HCT116 (cell line): Measurements from ENCODE around the gene KIAA0232. TPM values are rescaled to one million over a fixed set of nuclear protein-coding genes. Genes with fewer than 3 reads are reported as not detected.

Source experiments
- ATAC-seq: fragments of 200-7000 bp; cut with Tn5 transposase; 2 replicates; pipeline ENCODE4 v1.9.1; 2020; ENCODE audit warnings: mild to moderate bottlenecking, moderate library complexity
- BruUV-seq: library from RNA; stranded (reverse); fragments of 400-500 nt; replicated peaks from 2 replicates; lab custom pipeline; 2021; lab: Mats Ljungman, UMichigan
- CTCF ChIA-PET: fragments of 300-600 bp; sonication (Branson Sonifier 250); formaldehyde crosslinking; loops from one replicate; lab custom pipeline; 2021; ENCODE audit warnings: antibody characterized with exemption; lab: Charles Lee
- POLR2A ChIA-PET: fragments of 300-600, 350-600 bp; sonication (Branson Sonifier 250); formaldehyde crosslinking; loops from one replicate; lab custom pipeline; 2021; ENCODE audit warnings: antibody characterized with exemption; lab: Charles Lee
- RAD21 ChIA-PET, 2 experiments: fragments of 300-600 bp; sonication (Branson Sonifier 250); formaldehyde crosslinking; loops; one replicate each; lab custom pipeline; 2023; ENCODE audit warnings: low total read pairs in 2 of 2; ENCODE audit not compliant: uncharacterized antibody in 2 of 2, unreplicated experiment in 2 of 2, low non-redundant PET in 1 of 2; lab: Charles Lee
- DNase-seq: peaks from one replicate; pipeline ENCODE4 v3.0.0-alpha.2; 2010; ENCODE audit warnings: low read depth, low spot score
- H2AFZ ChIP-seq: fragments of 200-600 bp; shearing (Covaris generic), sonication (generic); 2 replicates; pipeline ENCODE4 v1.6.1; 2017; ENCODE audit warnings: low read depth, mixed run types, mixed read lengths, antibody characterized with exemption, low read length; ENCODE audit not compliant: poor library complexity, severe bottlenecking
- H3K27ac ChIP-seq: 2 replicates; pipeline ENCODE4 v1.5.1; 2012; ENCODE audit warnings: low read depth, low read length
- H3K27me3 ChIP-seq: fragments of 200-600 bp; sonication (generic); 2 replicates; pipeline ENCODE4 v1.6.1; 2016; ENCODE audit warnings: mixed run types, low read length, mixed read lengths; ENCODE audit not compliant: insufficient read depth
- H3K36me3 ChIP-seq, 2 experiments: fragments of 200-500 bp in 1 of 2; fragments of 200-600 bp in 1 of 2; sonication (Bioruptor generic) in 1 of 2; sonication (generic) in 1 of 2; 2 replicates each; pipeline versions ENCODE4 v1.5.1 to v1.6.1; 2014 to 2016; ENCODE audit warnings: low read length in 2 of 2, inconsistent platforms in 1 of 2, mixed read lengths in 1 of 2, mixed run types in 1 of 2; ENCODE audit not compliant: insufficient read depth in 2 of 2, control insufficient read depth in 1 of 2
- H3K4me1 ChIP-seq, 2 experiments: fragments of 200-600 bp in 1 of 2; sonication (generic) in 1 of 2; 2 replicates each; pipeline versions ENCODE4 v1.5.1 to v1.6.1; 2012 to 2017; ENCODE audit warnings: low read length in 2 of 2, inconsistent platforms in 1 of 2, mild to moderate bottlenecking in 1 of 2, mixed read lengths in 1 of 2, mixed run types in 1 of 2, moderate library complexity in 1 of 2; ENCODE audit not compliant: insufficient read depth in 2 of 2, control insufficient read depth in 1 of 2
- H3K4me2 ChIP-seq: fragments of 200-600 bp; sonication (generic); 2 replicates; pipeline ENCODE4 v1.6.1; 2017; ENCODE audit warnings: mixed run types, low read length, mixed read lengths
- H3K4me3 ChIP-seq, 2 experiments: fragments of 200-600 bp in 1 of 2; sonication (generic) in 1 of 2; replicated peaks in 1 of 2; 2 replicates each; pipeline ENCODE4 v1.5.1; 2011 to 2016; ENCODE audit warnings: low read length in 2 of 2, control low read depth in 1 of 2, low read depth in 1 of 2, mild to moderate bottlenecking in 1 of 2, mixed read lengths in 1 of 2, mixed run types in 1 of 2
- H3K79me2 ChIP-seq: fragments of 200-600 bp; sonication (generic); 2 replicates; pipeline ENCODE4 v1.6.1; 2017; ENCODE audit warnings: mild to moderate bottlenecking, mixed run types, low read length, moderate library complexity, mixed read lengths; ENCODE audit not compliant: insufficient read depth
- H3K9ac ChIP-seq: fragments of 200-600 bp; sonication (generic); 2 replicates; pipeline ENCODE4 v1.6.1; 2016; ENCODE audit warnings: low read length, mixed read lengths
- H3K9me2 ChIP-seq: fragments of 200-600 bp; sonication (generic), shearing (Covaris generic); 2 replicates; pipeline ENCODE4 v1.6.1; 2017; ENCODE audit warnings: mixed run types, mild to moderate bottlenecking, moderate library complexity; ENCODE audit not compliant: insufficient read depth
- H3K9me3 ChIP-seq, 2 experiments: fragments of 200-500 bp in 1 of 2; fragments of 200-600 bp in 1 of 2; sonication (Bioruptor generic) in 1 of 2; sonication (generic) in 1 of 2; 2 replicates each; pipeline ENCODE4 v1.6.1; 2014 to 2017; ENCODE audit warnings: low read length in 2 of 2, mixed read lengths in 2 of 2, inconsistent platforms in 1 of 2, low read depth in 1 of 2, mild to moderate bottlenecking in 1 of 2, mixed run types in 1 of 2, moderate library complexity in 1 of 2; ENCODE audit not compliant: control insufficient read depth in 1 of 2, insufficient read depth in 1 of 2
- H4K20me1 ChIP-seq: fragments of 200-600 bp; sonication (generic), shearing (Covaris generic); 2 replicates; pipeline ENCODE4 v1.6.1; 2017; ENCODE audit warnings: mixed run types, mild to moderate bottlenecking, moderate library complexity; ENCODE audit not compliant: insufficient read depth
- CEBPB ChIP-seq: IDR thresholded peaks from 2 replicates; pipeline ENCODE4 v1.6.1; 2012; ENCODE audit warnings: low read depth
- ELF1 ChIP-seq: IDR thresholded peaks from 2 replicates; pipeline ENCODE4 v1.6.1; 2012; ENCODE audit warnings: low read depth, borderline replicate concordance
- EZH2 ChIP-seq: fragments of 200-600 bp; sonication (generic); IDR thresholded peaks from 2 replicates; pipeline ENCODE4 v1.6.1; 2017; ENCODE audit warnings: antibody characterized with exemption, mixed run types
- EZH2phosphoT487 ChIP-seq: fragments of 200-600 bp; IDR thresholded peaks from 2 replicates; pipeline ENCODE4 v1.6.1; 2018; ENCODE audit warnings: antibody characterized with exemption, borderline replicate concordance
- FOSL1 ChIP-seq: IDR thresholded peaks from 2 replicates; pipeline ENCODE4 v1.6.1; 2012; ENCODE audit warnings: low read depth
- JUND ChIP-seq: IDR thresholded peaks from 2 replicates; pipeline ENCODE4 v1.6.1; 2012
- POLR2A ChIP-seq: IDR thresholded peaks from 2 replicates; pipeline ENCODE4 v1.7.0; 2011; ENCODE audit warnings: borderline replicate concordance; ENCODE audit not compliant: insufficient read depth, insufficient read length; ENCODE audit errors: extremely low read depth
- RAD21 ChIP-seq: IDR thresholded peaks from 2 replicates; pipeline ENCODE4 v1.6.1; 2012; ENCODE audit warnings: low read depth, mild to moderate bottlenecking
- SIN3A ChIP-seq: IDR thresholded peaks from 2 replicates; pipeline ENCODE4 v1.6.1; 2012; ENCODE audit warnings: low read depth
- SP1 ChIP-seq: IDR thresholded peaks from 2 replicates; pipeline ENCODE4 v1.6.1; 2012; ENCODE audit warnings: low read depth
- SRF ChIP-seq: IDR thresholded peaks from 2 replicates; pipeline ENCODE4 v1.6.1; 2012; ENCODE audit warnings: low read depth
- TCF7L2 ChIP-seq: IDR thresholded peaks from 2 replicates; pipeline ENCODE4 v1.7.0; 2011; ENCODE audit warnings: borderline replicate concordance, inconsistent platforms; ENCODE audit not compliant: insufficient read depth, insufficient read length; ENCODE audit errors: extremely low read depth
- YY1 ChIP-seq: IDR thresholded peaks from 2 replicates; pipeline ENCODE4 v1.6.1; 2011; ENCODE audit warnings: low read length, low read depth, moderate library complexity, mild to moderate bottlenecking; ENCODE audit not compliant: insufficient replicate concordance; ENCODE audit errors: extremely low read depth
- ZFX ChIP-seq: fragments of 450-650 bp; IDR thresholded peaks from 2 replicates; pipeline ENCODE4 v1.6.1; 2017
- ZNF274 ChIP-seq: fragments of 200-500 bp; sonication (Bioruptor generic); IDR thresholded peaks from 2 replicates; pipeline ENCODE4 v1.6.1; 2014; ENCODE audit warnings: mild to moderate bottlenecking, low read depth, low read length, inconsistent platforms
- intact Hi-C: fragments of 100-400 bp; cut with micrococcal nuclease; formaldehyde crosslinking; loops from 2 replicates; pipeline ENCODE4 v1.10.0; 2022
- total RNA-seq: library from RNA; stranded (reverse); gene quantifications from one replicate; pipeline ENCODE4 v1.2.1, GENCODE V29; 2021; ENCODE audit not compliant: unreplicated experiment
- TF ChIP-seq, protein P1 (sequence below): IDR thresholded peaks from 2 replicates; pipeline ENCODE4 v1.6.1; 2012
- TF ChIP-seq, protein P2 (sequence below): IDR thresholded peaks from 2 replicates; pipeline ENCODE4 v1.6.1; 2011; ENCODE audit warnings: mild to moderate bottlenecking, low read length, moderate library complexity; ENCODE audit not compliant: insufficient replicate concordance; ENCODE audit errors: extremely low read depth
- TF ChIP-seq, protein P3 (sequence below): IDR thresholded peaks from 2 replicates; pipeline ENCODE4 v1.6.1; 2012
- TF ChIP-seq, protein P4 (sequence below), 3 experiments: fragments of 200-600 bp in 1 of 3; sonication (generic) in 1 of 3; IDR thresholded peaks in 2 of 3; conservative IDR thresholded peaks in 1 of 3; 2 replicates each; pipeline ENCODE4 v1.5.1; 2012 to 2017; ENCODE audit warnings: low read depth in 2 of 3, low read length in 2 of 3, antibody characterized with exemption in 1 of 3, borderline replicate concordance in 1 of 3, control low read depth in 1 of 3, mild to moderate bottlenecking in 1 of 3, mixed read lengths in 1 of 3, mixed run types in 1 of 3, moderate library complexity in 1 of 3; ENCODE audit not compliant: insufficient read depth in 1 of 3

The KIAA0232 gene
- total RNA-seq, 1 experiment from 2014 or later = 18.1 TPM

DNA sequence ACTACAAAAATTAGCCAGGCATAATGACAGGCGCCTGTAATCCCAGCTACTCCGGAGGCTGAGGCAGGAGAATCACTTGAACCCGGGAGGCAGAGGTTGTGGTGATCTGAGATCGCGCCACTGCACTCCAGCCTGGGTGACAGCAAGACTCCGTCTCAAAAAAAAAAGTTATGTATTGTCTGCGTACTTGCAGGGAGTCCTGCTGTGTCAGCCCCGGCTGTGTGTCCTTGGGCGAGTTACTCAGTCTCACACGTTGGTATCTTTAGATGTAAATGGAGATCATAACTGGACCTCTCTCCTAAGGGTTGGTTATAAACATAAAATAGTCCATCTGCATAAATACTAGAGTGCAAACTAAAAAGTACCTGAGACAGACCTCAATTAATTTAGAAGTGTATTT lies 104.4 kb downstream of the KIAA0232 start:
- ChIA-PET RAD21 (no interaction called here), POLR2A (no interaction called here), CTCF (interaction anchor here (4.2 kb wide), 1 partner anchor 13 kb away, joined by 34 read pairs; no protein-coding TSS in a partner anchor)
- DNase-seq (no peak), ATAC-seq (no peak)
- Histone ChIP-seq H3K27me3 (no peaks in the 10 kb centered on the region), H3K9me3 (peaks cover 0 to 4% of the 10 kb centered on the region in 2 experiments; a peak in 2 of 4 replicates), H4K20me1 (no peaks in the 10 kb centered on the region), H3K4me3 (no peak overlapping the region), H3K27ac (no peak overlapping the region), H3K79me2 (no peaks in the 10 kb centered on the region), H3K4me2 (no peak overlapping the region), H3K9me2 (no peaks in the 10 kb centered on the region), H3K9ac (no peak overlapping the region), H3K4me1 (no peaks in the 10 kb centered on the region), H2AFZ (no peak overlapping the region), H3K36me3 (peaks cover 0 to 3% of the 10 kb centered on the region in 2 experiments; a peak in 1 of 4 replicates)
- no TSS peak for BruUV-seq
- intact Hi-C loops = no loop called here
- TF ChIP-seq POLR2A (no peak), CEBPB (no peak), YY1 (no peak), EZH2phosphoT487 (no peak), SP1 (no peak), FOSL1 (no peak), TCF7L2 (no peak), EZH2 (no peak), SIN3A (no peak), ZFX (no peak), RAD21 (no peak), JUND (no peak), ELF1 (no peak), ZNF274 (no peak), SRF (no peak)
- TF ChIP-seq, protein P1, sequence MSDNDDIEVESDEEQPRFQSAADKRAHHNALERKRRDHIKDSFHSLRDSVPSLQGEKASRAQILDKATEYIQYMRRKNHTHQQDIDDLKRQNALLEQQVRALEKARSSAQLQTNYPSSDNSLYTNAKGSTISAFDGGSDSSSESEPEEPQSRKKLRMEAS = no peak
- TF ChIP-seq, protein P2, sequence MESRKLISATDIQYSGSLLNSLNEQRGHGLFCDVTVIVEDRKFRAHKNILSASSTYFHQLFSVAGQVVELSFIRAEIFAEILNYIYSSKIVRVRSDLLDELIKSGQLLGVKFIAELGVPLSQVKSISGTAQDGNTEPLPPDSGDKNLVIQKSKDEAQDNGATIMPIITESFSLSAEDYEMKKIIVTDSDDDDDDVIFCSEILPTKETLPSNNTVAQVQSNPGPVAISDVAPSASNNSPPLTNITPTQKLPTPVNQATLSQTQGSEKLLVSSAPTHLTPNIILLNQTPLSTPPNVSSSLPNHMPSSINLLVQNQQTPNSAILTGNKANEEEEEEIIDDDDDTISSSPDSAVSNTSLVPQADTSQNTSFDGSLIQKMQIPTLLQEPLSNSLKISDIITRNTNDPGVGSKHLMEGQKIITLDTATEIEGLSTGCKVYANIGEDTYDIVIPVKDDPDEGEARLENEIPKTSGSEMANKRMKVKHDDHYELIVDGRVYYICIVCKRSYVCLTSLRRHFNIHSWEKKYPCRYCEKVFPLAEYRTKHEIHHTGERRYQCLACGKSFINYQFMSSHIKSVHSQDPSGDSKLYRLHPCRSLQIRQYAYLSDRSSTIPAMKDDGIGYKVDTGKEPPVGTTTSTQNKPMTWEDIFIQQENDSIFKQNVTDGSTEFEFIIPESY = no peak
- TF ChIP-seq, protein P3, sequence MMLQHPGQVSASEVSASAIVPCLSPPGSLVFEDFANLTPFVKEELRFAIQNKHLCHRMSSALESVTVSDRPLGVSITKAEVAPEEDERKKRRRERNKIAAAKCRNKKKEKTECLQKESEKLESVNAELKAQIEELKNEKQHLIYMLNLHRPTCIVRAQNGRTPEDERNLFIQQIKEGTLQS = no peak
- TF ChIP-seq, protein P4, sequence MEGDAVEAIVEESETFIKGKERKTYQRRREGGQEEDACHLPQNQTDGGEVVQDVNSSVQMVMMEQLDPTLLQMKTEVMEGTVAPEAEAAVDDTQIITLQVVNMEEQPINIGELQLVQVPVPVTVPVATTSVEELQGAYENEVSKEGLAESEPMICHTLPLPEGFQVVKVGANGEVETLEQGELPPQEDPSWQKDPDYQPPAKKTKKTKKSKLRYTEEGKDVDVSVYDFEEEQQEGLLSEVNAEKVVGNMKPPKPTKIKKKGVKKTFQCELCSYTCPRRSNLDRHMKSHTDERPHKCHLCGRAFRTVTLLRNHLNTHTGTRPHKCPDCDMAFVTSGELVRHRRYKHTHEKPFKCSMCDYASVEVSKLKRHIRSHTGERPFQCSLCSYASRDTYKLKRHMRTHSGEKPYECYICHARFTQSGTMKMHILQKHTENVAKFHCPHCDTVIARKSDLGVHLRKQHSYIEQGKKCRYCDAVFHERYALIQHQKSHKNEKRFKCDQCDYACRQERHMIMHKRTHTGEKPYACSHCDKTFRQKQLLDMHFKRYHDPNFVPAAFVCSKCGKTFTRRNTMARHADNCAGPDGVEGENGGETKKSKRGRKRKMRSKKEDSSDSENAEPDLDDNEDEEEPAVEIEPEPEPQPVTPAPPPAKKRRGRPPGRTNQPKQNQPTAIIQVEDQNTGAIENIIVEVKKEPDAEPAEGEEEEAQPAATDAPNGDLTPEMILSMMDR (IDR thresholded peaks at IDR 0.05 in 2 of 3, conservative IDR thresholded peaks at IDR 0.05 in 1 of 3; ENCODE audit: borderline replicate concordance in 1 of 3, insufficient read depth in 1 of 3, low read depth in 2 of 3, low read length in 2 of 3) = no peak
